ENCODE measurements around the gene ARHGAP31. TPM values are rescaled to one million over a fixed set of nuclear protein-coding genes. Genes with fewer than 3 reads are reported as not detected.

ARHGAP31 gene
- total RNA-seq, 3 donors from 2014 or later (not counting 1 experiment from before 2014, with no cell fraction given): 4.1 to 8.4 (median 8.4) TPM

DNA sequence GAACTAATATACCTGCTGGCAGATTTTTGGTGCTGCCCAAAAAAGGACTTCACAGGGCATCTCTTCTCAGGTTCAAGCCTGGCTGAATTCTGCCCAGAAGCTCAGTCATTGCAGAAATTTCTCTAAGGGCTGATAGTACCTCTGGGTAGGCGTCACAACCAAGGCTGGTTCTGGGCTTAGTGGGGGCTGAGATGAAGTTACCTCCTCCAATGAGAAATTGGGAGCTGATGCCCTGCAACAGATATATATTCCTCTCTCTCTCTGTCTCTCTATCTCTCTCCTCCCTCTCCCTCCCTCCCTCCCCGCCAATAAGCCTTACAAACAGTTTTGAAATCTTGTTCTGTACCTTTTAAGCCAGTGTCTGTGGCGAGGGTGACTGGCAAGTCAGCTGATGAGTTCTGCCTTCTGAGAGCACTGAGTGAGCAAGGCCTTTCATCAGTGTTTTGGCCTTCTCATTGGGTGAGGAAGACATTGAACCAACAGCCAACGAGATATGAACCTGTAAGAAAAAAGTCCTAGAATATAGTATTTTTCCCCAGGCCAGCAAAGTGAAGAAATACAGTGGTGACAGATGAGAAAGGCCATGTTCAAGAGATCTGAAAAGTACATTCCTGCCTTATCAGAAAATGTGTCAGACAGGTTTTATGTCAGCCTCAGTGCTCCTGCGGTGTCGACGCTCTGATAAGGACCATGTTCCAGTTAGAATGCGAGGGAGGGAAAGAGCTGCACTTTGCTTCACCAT lies 123.8 kb downstream of the ARHGAP31 start:
- TF ChIP-seq, protein P1, sequence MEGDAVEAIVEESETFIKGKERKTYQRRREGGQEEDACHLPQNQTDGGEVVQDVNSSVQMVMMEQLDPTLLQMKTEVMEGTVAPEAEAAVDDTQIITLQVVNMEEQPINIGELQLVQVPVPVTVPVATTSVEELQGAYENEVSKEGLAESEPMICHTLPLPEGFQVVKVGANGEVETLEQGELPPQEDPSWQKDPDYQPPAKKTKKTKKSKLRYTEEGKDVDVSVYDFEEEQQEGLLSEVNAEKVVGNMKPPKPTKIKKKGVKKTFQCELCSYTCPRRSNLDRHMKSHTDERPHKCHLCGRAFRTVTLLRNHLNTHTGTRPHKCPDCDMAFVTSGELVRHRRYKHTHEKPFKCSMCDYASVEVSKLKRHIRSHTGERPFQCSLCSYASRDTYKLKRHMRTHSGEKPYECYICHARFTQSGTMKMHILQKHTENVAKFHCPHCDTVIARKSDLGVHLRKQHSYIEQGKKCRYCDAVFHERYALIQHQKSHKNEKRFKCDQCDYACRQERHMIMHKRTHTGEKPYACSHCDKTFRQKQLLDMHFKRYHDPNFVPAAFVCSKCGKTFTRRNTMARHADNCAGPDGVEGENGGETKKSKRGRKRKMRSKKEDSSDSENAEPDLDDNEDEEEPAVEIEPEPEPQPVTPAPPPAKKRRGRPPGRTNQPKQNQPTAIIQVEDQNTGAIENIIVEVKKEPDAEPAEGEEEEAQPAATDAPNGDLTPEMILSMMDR (IDR thresholded peaks at IDR 0.05): no peak
- Histone ChIP-seq H3K27me3 (ENCODE audit: control insufficient read depth, insufficient read depth, low read length) (no peaks in the 10 kb centered on the region), H3K4me1 (ENCODE audit: control insufficient read depth, insufficient read depth, low read length) (no peaks in the 10 kb centered on the region), H3K4me3 (ENCODE audit: low read length) (no peak overlapping the region), H3K9me3 (ENCODE audit: control insufficient read depth, insufficient read depth, low read length) (no peaks in the 10 kb centered on the region), H3K27ac (ENCODE audit: low read length) (no peak overlapping the region), H3K36me3 (ENCODE audit: control insufficient read depth, insufficient read depth, low read length) (peaks cover 9% of the 10 kb centered on the region)
- DNase-seq: no peak
- intact Hi-C loops (cut with micrococcal nuclease): no loop called here
- no peak overlapping the region for H3K4me3 Mint-ChIP-seq
- H3K36me3 Mint-ChIP-seq: no peaks in the 10 kb centered on the region
- ATAC-seq: no peak
- 95% methylated on average over 8 of the region's 8 CpGs for WGBS (ENCODE audit: insufficient coverage)
- H3K27me3 Mint-ChIP-seq (ENCODE audit: low read depth in 2 of 2): no peaks in the 10 kb centered on the region
- H3K27ac Mint-ChIP-seq: no peak overlapping the region
- H3K9me3 Mint-ChIP-seq: no peaks in the 10 kb centered on the region
- no peaks in the 10 kb centered on the region for H3K4me1 Mint-ChIP-seq

DNA sequence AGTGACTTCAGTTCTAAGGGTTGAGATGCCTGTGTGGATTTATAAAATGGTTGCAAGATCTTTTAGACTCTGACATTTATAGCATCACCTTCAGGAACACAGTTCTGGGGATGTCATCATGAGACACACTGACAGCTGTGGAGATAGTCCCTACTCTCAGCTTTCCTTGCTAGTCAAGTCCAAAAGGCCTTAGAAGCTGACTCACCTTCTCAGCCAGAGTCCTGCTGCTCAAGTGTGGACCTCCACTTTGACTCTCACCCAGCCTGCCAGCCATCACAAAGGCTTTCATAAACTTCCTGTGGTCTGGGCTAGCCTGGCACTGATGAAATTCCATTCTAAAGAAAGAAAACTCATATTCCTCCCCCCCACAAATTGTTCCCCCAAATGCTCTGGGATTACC lies 124.5 kb downstream of the ARHGAP31 start:
- no peak overlapping the region for H3K4me3 ChIP-seq (ENCODE audit: low read length)
- DNase-seq (no peak), ATAC-seq (no peak)
- Mint-ChIP-seq H3K36me3 (no peaks in the 10 kb centered on the region), H3K4me1 (no peaks in the 10 kb centered on the region), H3K27me3 (ENCODE audit: low read depth in 2 of 2) (no peaks in the 10 kb centered on the region), H3K27ac (no peak overlapping the region), H3K9me3 (no peaks in the 10 kb centered on the region), H3K4me3 (no peak overlapping the region)
- intact Hi-C loops (cut with micrococcal nuclease): no loop called here
- H3K9me3 ChIP-seq (ENCODE audit: control insufficient read depth, insufficient read depth, low read length): no peaks in the 10 kb centered on the region
- no peaks in the 10 kb centered on the region for H3K4me1 ChIP-seq (ENCODE audit: control insufficient read depth, insufficient read depth, low read length)
- H3K27ac ChIP-seq (ENCODE audit: low read length): no peak overlapping the region
- H3K36me3 ChIP-seq (ENCODE audit: control insufficient read depth, insufficient read depth, low read length): peaks cover 9% of the 10 kb centered on the region
- TF ChIP-seq, protein P1 (IDR thresholded peaks at IDR 0.05): no peak
- H3K27me3 ChIP-seq (ENCODE audit: control insufficient read depth, insufficient read depth, low read length): no peaks in the 10 kb centered on the region

DNA sequence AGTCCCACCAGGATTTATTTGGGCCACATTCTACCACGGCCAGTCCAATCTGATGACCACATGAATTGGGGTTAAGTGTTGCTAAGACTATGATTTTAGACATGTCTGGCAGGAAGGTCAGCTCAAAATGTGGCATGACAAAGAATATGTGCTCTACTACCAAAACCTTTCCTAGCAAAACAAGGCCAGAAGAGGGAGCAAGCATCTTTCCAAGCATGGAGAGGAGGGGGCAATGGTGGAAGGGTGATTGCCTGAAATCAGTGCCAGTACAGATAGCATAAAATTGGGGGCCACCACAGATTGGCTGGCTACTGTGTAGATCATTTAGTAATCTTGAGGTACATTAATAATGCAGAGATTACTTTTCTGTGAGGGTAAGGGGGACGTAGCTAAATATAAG lies 126.0 kb downstream of the ARHGAP31 start:
- no peaks in the 10 kb centered on the region for H3K4me1 ChIP-seq (ENCODE audit: control insufficient read depth, insufficient read depth, low read length)
- H3K27me3 ChIP-seq (ENCODE audit: control insufficient read depth, insufficient read depth, low read length): no peaks in the 10 kb centered on the region
- Mint-ChIP-seq H3K27me3 (ENCODE audit: low read depth in 2 of 2) (no peaks in the 10 kb centered on the region), H3K4me3 (no peak overlapping the region), H3K36me3 (no peaks in the 10 kb centered on the region), H3K4me1 (no peaks in the 10 kb centered on the region), H3K9me3 (no peaks in the 10 kb centered on the region), H3K27ac (no peak overlapping the region)
- TF ChIP-seq, protein P1 (IDR thresholded peaks at IDR 0.05): no peak
- intact Hi-C loops (cut with micrococcal nuclease): no loop called here
- no peak for ATAC-seq
- no peaks in the 10 kb centered on the region for H3K36me3 ChIP-seq (ENCODE audit: control insufficient read depth, insufficient read depth, low read length)
- H3K4me3 ChIP-seq (ENCODE audit: low read length): no peak overlapping the region
- no peak overlapping the region for H3K27ac ChIP-seq (ENCODE audit: low read length)
- no peaks in the 10 kb centered on the region for H3K9me3 ChIP-seq (ENCODE audit: control insufficient read depth, insufficient read depth, low read length)
- DNase-seq: peak in 1 of 2 donors; percentile 7
- 36% methylated on average over 2 of the region's 2 CpGs for WGBS (ENCODE audit: insufficient coverage)

DNA sequence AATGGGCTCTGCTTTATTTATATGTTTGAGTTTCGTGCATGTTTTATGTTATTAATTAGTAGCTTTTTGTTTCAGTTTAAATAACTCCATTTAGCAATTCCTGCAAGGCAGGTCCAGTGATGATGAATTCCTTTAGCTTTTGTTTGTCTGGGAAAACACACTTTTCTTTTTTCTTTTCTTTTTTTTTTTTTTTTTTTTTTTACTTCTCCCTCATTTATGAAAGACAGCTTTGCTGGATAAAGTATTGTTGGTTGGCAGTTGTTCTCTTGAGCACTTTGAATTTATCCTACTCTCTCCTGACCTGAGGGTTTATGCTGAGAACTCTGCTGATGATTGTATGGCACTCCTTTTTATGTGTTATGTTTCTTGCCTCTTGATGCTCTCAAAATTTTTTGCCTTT lies 133.5 kb downstream of the ARHGAP31 start:
- no CpG with 5 or more reads among the region's 1 CpG for WGBS (ENCODE audit: insufficient coverage)
- intact Hi-C loops (cut with micrococcal nuclease): no loop called here
- H3K9me3 Mint-ChIP-seq: peaks cover 9 to 37% of the 10 kb centered on the region in 2 donors
- H3K27ac Mint-ChIP-seq: no peak overlapping the region
- Histone ChIP-seq H3K4me1 (ENCODE audit: control insufficient read depth, insufficient read depth, low read length) (no peaks in the 10 kb centered on the region), H3K27ac (ENCODE audit: low read length) (no peak overlapping the region), H3K27me3 (ENCODE audit: control insufficient read depth, insufficient read depth, low read length) (no peaks in the 10 kb centered on the region), H3K9me3 (ENCODE audit: control insufficient read depth, insufficient read depth, low read length) (peaks cover 7% of the 10 kb centered on the region), H3K36me3 (ENCODE audit: control insufficient read depth, insufficient read depth, low read length) (peaks cover 42% of the 10 kb centered on the region), H3K4me3 (ENCODE audit: low read length) (no peak overlapping the region)
- DNase-seq (peak in 1 of 2 donors; percentile 15), ATAC-seq (no peak)
- H3K4me3 Mint-ChIP-seq: no peak overlapping the region
- no peaks in the 10 kb centered on the region for H3K27me3 Mint-ChIP-seq (ENCODE audit: low read depth in 2 of 2)
- H3K4me1 Mint-ChIP-seq: no peaks in the 10 kb centered on the region
- TF ChIP-seq, protein P1 (IDR thresholded peaks at IDR 0.05): no peak
- peaks cover 62% of the 10 kb centered on the region for H3K36me3 Mint-ChIP-seq

All from natural killer cell (primary cell).